Right lobe of liver (tissue), 6 donors: Measurements from ENCODE around the gene ANKRD27. TPM values are rescaled to one million over a fixed set of nuclear protein-coding genes. Genes with fewer than 3 reads are reported as not detected.

Source experiments
- ATAC-seq, 4 donors: fragments of 200-7000 bp; cut with Tn5 transposase; one replicate each; pipeline ENCODE4 v1.9.1; 2020; ENCODE audit warnings: mild to moderate bottlenecking in 4 of 4, moderate library complexity in 4 of 4
- DNase-seq, 3 donors: peaks; one replicate each; pipeline ENCODE4 v3.0.0-alpha.2; 2020
- H3K27ac ChIP-seq, 3 donors: fragments of 200-600 bp; one replicate each; pipeline ENCODE4 v1.8.0; 2022
- H3K27me3 ChIP-seq, 2 donors: fragments of 200-600 bp; one replicate each; pipeline ENCODE4 v1.8.0; 2022
- H3K36me3 ChIP-seq, 4 donors: fragments of 200-600 bp; sonication (generic) in 1 of 4; one replicate each; pipeline versions ENCODE4 v1.5.1 to v1.8.0; 2017 to 2022; ENCODE audit warnings: control low read depth in 1 of 4
- H3K4me1 ChIP-seq, 4 donors: fragments of 200-600 bp; sonication (generic) in 1 of 4; one replicate each; pipeline versions ENCODE4 v1.5.1 to v1.8.0; 2017 to 2022; ENCODE audit warnings: control low read depth in 1 of 4
- H3K4me3 ChIP-seq, 3 donors: fragments of 200-600 bp; one replicate each; pipeline ENCODE4 v1.8.0; 2022
- H3K9me3 ChIP-seq, 4 donors: fragments of 200-600 bp; sonication (generic) in 1 of 4; one replicate each; pipeline versions ENCODE4 v1.5.1 to v1.8.0; 2017 to 2022; ENCODE audit warnings: control low read depth in 1 of 4
- POLR2A ChIP-seq: fragments of 450-650 bp; IDR thresholded peaks from one replicate; pipeline ENCODE4 v1.6.1; 2017; ENCODE audit warnings: antibody characterized with exemption, mild to moderate bottlenecking
- WGBS: methylation state at CpG from one replicate; pipeline ENCODE4 v1.1.6; 2018; ENCODE audit warnings: low coverage, low lambda C conversion rate; ENCODE audit not compliant: insufficient coverage; ENCODE audit errors: missing lambda C conversion rate; 5-methylcytosine and 5-hydroxymethylcytosine counted together
- intact Hi-C, 2 donors: fragments of 100-400 bp; cut with DNase I; formaldehyde crosslinking; loops; one replicate each; pipeline versions ENCODE4 v1.11.2 to v1.14.1; 2022
- total RNA-seq, 6 experiments: library from RNA; depleted of rRNA in 2 of 6; stranded (reverse); fragments of >200 nt in 2 of 6; fragmentation: NEBNext Ultra II Directional in 3 of 6; extraction: Animal tissue kit (Norgen Biotek cat#: 25700) in 3 of 6; gene quantifications; one replicate each; pipeline versions ENCODE4 v1.1.0 to v1.2.4, GENCODE V29; 2016 to 2023
- TF ChIP-seq, protein P1 (sequence below), 4 donors: fragments of 200-600 bp in 3 of 4; fragments of 450-650 bp in 1 of 4; IDR thresholded peaks; one replicate each; pipeline versions ENCODE4 v1.5.1 to v1.8.0; 2016 to 2022; ENCODE audit warnings: antibody characterized with exemption in 4 of 4, mild to moderate bottlenecking in 2 of 4
- donor health status: DM: no; HTN: yes; CAD: no.
- donor health status: DM: no; HTN: no; CAD: no.
- donor health status: DM: no; HTN: no; CAD: no.
- donor health status: DM: no; HTN: yes; CAD: no.
- donor health status: DM: no; HTN: yes; CAD: no.

The ANKRD27 gene
- total RNA-seq, 6 experiments from 2014 or later: 7.6 to 12.5 (median 9.0) TPM

DNA sequence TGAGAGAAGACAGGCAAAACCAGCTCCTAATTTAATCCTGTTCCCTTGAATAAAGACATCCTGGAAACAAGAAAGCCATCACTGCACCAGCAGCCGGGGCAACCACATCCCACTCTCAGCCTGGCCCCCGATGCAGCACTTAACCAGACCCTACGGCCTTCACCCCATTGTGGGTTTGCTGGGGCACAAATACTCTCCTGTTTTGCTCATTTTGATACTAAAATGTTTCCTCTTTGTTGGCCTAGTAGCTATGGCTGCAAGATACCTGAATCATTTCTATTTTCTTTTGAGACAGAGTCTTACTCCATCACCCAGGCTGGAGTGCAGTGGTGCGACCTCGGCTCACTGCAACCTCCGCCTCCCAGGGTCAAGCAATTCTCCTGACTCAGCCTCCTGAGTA, 28.4 kb downstream of the ANKRD27 start:
- DNase-seq (no peak), ATAC-seq (no peak)
- no peaks in the 10 kb centered on the region for H3K9me3 ChIP-seq
- intact Hi-C loops: no loop called here
- no peak for TF ChIP-seq POLR2A
- TF ChIP-seq, protein P1, sequence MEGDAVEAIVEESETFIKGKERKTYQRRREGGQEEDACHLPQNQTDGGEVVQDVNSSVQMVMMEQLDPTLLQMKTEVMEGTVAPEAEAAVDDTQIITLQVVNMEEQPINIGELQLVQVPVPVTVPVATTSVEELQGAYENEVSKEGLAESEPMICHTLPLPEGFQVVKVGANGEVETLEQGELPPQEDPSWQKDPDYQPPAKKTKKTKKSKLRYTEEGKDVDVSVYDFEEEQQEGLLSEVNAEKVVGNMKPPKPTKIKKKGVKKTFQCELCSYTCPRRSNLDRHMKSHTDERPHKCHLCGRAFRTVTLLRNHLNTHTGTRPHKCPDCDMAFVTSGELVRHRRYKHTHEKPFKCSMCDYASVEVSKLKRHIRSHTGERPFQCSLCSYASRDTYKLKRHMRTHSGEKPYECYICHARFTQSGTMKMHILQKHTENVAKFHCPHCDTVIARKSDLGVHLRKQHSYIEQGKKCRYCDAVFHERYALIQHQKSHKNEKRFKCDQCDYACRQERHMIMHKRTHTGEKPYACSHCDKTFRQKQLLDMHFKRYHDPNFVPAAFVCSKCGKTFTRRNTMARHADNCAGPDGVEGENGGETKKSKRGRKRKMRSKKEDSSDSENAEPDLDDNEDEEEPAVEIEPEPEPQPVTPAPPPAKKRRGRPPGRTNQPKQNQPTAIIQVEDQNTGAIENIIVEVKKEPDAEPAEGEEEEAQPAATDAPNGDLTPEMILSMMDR (IDR thresholded peaks at IDR 0.05): no peak
- H3K36me3 ChIP-seq: peaks cover 0 to 14% (median 4%) of the 10 kb centered on the region in 4 donors
- no peak overlapping the region for H3K27ac ChIP-seq
- H3K4me3 ChIP-seq: no peak overlapping the region
- no peaks in the 10 kb centered on the region for H3K27me3 ChIP-seq
- 70% methylated on average over 5 of the region's 6 CpGs for WGBS
- no peaks in the 10 kb centered on the region for H3K4me1 ChIP-seq

DNA sequence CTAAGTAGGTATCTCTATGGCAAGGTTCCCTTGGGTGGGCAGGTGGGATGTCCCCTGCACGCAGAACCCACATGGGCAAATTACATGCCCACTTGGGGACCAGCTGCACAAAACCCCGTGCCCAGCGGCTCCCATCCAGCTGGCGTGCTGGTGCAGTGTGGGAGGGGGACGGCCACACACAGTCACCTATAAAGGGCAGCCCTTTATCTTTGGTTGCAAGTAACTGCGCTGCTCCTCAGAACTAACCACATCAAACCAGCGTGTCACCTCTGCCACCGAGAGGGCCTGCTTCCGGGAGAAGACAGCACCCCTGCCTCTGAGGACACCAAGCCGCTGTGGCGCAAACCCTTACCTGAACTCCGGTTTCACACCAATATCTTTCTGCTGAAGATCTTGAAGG, 32.2 kb downstream of the ANKRD27 start:
- Histone ChIP-seq H3K27me3 (no peaks in the 10 kb centered on the region), H3K4me3 (no peak overlapping the region), H3K4me1 (no peaks in the 10 kb centered on the region), H3K36me3 (peaks cover 0 to 21% (median 10%) of the 10 kb centered on the region in 4 donors), H3K27ac (no peak overlapping the region), H3K9me3 (no peaks in the 10 kb centered on the region)
- TF ChIP-seq, protein P1 (IDR thresholded peaks at IDR 0.05): no peak
- no peak for TF ChIP-seq POLR2A
- 67% methylated on average over 2 of the region's 12 CpGs for WGBS
- ATAC-seq: peak in 2 of 4 donors; percentile 30 to 33
- intact Hi-C loops: no loop called here
- DNase-seq: no peak

DNA sequence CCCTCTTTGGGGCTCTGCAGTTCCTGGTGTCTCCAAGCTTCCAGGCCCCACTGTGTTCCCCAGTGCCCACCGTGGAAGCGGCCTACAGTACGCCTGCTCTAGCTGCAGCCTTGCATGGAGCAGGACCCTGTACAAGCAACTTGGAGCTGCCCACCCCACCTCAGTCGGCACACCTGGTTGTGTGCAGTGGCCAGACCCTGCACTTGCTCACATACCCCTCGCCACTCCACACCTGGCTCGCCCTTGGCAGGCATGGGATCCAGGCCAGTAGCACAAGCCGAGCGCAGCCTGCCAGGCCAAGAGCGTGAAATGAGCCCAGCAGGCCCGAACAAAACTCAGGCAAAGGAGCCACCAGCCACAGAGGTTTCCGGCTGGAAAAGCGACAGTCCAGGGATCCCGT, 36.4 kb downstream of the ANKRD27 start:
- DNase-seq (no peak), ATAC-seq (peak in 1 of 4 donors; percentile 30)
- H3K36me3 ChIP-seq: peaks cover 0 to 16% (median 8%) of the 10 kb centered on the region in 4 donors

DNA sequence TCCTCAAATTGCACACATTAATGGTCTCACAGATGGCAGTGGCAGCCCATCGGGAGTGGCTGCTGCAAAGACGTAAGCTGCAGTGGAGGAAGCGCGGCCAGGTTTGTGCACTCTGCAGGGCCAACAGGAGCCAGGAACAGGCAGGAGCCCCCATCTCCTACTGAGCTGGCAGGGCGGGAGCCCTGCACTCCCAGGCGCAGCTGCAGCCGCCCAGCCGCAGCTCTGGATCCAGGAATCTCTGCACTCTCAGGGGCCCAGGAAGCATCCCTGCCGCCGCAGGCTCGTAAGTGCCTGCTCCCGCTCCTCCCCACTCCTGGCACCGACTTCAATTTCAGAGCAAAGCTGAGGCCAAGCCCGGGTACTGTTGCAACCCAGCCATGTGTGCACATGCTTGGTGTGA, 37.5 kb downstream of the ANKRD27 start:
- Histone ChIP-seq H3K36me3 (peaks cover 0 to 8% (median 6%) of the 10 kb centered on the region in 4 donors), H3K4me1 (no peaks in the 10 kb centered on the region), H3K27me3 (no peaks in the 10 kb centered on the region), H3K9me3 (no peaks in the 10 kb centered on the region), H3K27ac (no peak overlapping the region), H3K4me3 (no peak overlapping the region)
- intact Hi-C loops: no loop called here
- WGBS: 100% methylated on average over 2 of the region's 14 CpGs
- TF ChIP-seq POLR2A: no peak
- TF ChIP-seq, protein P1 (IDR thresholded peaks at IDR 0.05): no peak
- DNase-seq (no peak), ATAC-seq (no peak)

More for the DNA sequence above, 36.4 kb downstream of the ANKRD27 start:
- H3K4me1 ChIP-seq: no peaks in the 10 kb centered on the region
- H3K27me3 ChIP-seq: no peaks in the 10 kb centered on the region
- H3K4me3 ChIP-seq: no peak overlapping the region
- TF ChIP-seq POLR2A: no peak
- TF ChIP-seq, protein P1 (IDR thresholded peaks at IDR 0.05): no peak
- no peak overlapping the region for H3K27ac ChIP-seq
- intact Hi-C loops: no loop called here
- 92% methylated on average over 7 of the region's 13 CpGs for WGBS
- no peaks in the 10 kb centered on the region for H3K9me3 ChIP-seq

DNA sequence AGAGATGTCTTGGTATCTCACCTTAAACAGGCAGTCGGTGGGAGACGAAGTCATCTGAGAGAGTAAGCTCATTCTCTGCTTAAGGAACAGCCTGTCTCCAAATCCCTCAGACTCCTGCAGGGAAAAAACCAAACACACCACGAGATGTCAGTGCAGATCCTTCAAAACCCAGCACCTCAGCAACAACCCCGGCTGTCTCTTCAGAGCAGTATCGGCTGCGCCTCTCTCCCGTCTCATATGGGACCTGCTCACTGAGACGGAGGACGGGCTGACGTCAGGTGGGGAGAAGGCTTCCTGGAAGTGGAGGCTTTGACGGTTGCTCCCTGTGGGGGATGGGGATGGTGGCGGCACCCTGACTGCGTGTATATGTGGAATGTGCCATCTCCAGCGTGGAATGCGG, 43.6 kb downstream of the ANKRD27 start:
- ATAC-seq (no peak), DNase-seq (no peak)
- Histone ChIP-seq H3K36me3 (peaks cover 0 to 4% (median 1%) of the 10 kb centered on the region in 4 donors), H3K27ac (no peak overlapping the region), H3K4me1 (no peaks in the 10 kb centered on the region), H3K9me3 (no peaks in the 10 kb centered on the region), H3K27me3 (no peaks in the 10 kb centered on the region), H3K4me3 (no peak overlapping the region)
- WGBS: 77% methylated on average over 5 of the region's 15 CpGs
- TF ChIP-seq, protein P1 (IDR thresholded peaks at IDR 0.05): no peak
- TF ChIP-seq POLR2A: no peak
- intact Hi-C loops: no loop called here
